Esophagus muscularis mucosa (tissue), 4 donors: ENCODE data around the gene EED.

Experiments used
- CTCF ChIP-seq, 3 experiments: fragments of 200-600 bp in 2 of 3; fragments of 450-650 bp in 1 of 3; sonication (generic) in 2 of 3; IDR thresholded peaks; one replicate each; pipeline ENCODE4 v1.5.1; 2017 to 2019; ENCODE audit warnings: antibody characterized with exemption in 3 of 3, mild to moderate bottlenecking in 2 of 3, moderate library complexity in 1 of 3
- EP300 ChIP-seq: sonication (generic); formaldehyde crosslinking; IDR thresholded peaks from one replicate; pipeline ENCODE4 v1.6.1; 2017; ENCODE audit warnings: antibody characterized with exemption
- POLR2A ChIP-seq: fragments of 450-650 bp; IDR thresholded peaks from one replicate; pipeline ENCODE4 v1.6.1; 2017; ENCODE audit warnings: antibody characterized with exemption, moderate library complexity, mild to moderate bottlenecking, low read depth
- POLR2AphosphoS5 ChIP-seq, 2 donors: sonication (generic); formaldehyde crosslinking; IDR thresholded peaks; one replicate each; pipeline ENCODE4 v1.6.1; 2017; ENCODE audit warnings: antibody characterized with exemption in 2 of 2

- no peak for TF ChIP-seq EP300
- TF ChIP-seq CTCF (IDR thresholded peaks at IDR 0.05), result no peak
- TF ChIP-seq POLR2AphosphoS5 (IDR thresholded peaks at IDR 0.05), result no peak
- no peak for TF ChIP-seq POLR2A
These were observed 48.4 kb upstream of the EED start for GRCh38 chr11:86196085-86196696.
